Thoracic aorta (tissue), 2 donors: ENCODE data around the gene MTCL1. TPM values are rescaled to one million over a fixed set of nuclear protein-coding genes. Genes with fewer than 3 reads are reported as not detected.

ENCODE experiments used
- ATAC-seq: fragments of 150-250 bp; one replicate; pipeline ENCODE4 v1.8.0; 2017; ENCODE audit warnings: low read depth; ENCODE audit not compliant: insufficient number of reproducible peaks, low FRiP score
- DNase-seq: peaks from one replicate; pipeline ENCODE4 v3.0.0-alpha.2; 2020; ENCODE audit warnings: low spot score
- H3K27ac ChIP-seq, 2 donors: fragments of 200-600 bp; sonication (generic); 1 replicate in 1 of 2; 2 replicates in 1 of 2; pipeline ENCODE4 v1.5.1; 2016; ENCODE audit warnings: mild to moderate bottlenecking in 2 of 2, moderate library complexity in 2 of 2
- H3K27me3 ChIP-seq: fragments of 200-600 bp; sonication (generic); replicated peaks from 2 replicates; pipeline ENCODE4 v1.6.0; 2016; ENCODE audit warnings: mild to moderate bottlenecking; ENCODE audit not compliant: insufficient read depth
- H3K36me3 ChIP-seq: fragments of 200-600 bp; sonication (generic); one replicate; pipeline ENCODE4 v1.5.1; 2016
- H3K4me1 ChIP-seq, 2 donors: fragments of 200-600 bp; sonication (generic); 1 replicate in 1 of 2; 2 replicates in 1 of 2; pipeline versions ENCODE4 v1.5.1 to v1.6.0; 2016; ENCODE audit warnings: low read depth in 2 of 2, mild to moderate bottlenecking in 1 of 2; ENCODE audit not compliant: control insufficient read depth in 1 of 2
- H3K4me3 ChIP-seq: fragments of 200-600 bp; sonication (generic); 2 replicates; pipeline ENCODE4 v1.5.1; 2016; ENCODE audit warnings: mild to moderate bottlenecking
- H3K9me3 ChIP-seq: fragments of 200-600 bp; sonication (generic); 2 replicates; pipeline ENCODE4 v1.5.1; 2016
- total RNA-seq, 2 donors: library from RNA; depleted of rRNA; stranded (reverse); fragments of >200 nt; gene quantifications; one replicate each; pipeline versions ENCODE4 v1.1.0 to v1.2.3, GENCODE V29; 2016
- TF ChIP-seq, protein P1 (sequence below): fragments of 200-600 bp; sonication (generic); IDR thresholded peaks from one replicate; pipeline ENCODE4 v1.5.1; 2019; ENCODE audit warnings: antibody characterized with exemption

MTCL1 gene
- total RNA-seq, 2 donors from 2014 or later = 9.9 to 23.3 TPM

DNA sequence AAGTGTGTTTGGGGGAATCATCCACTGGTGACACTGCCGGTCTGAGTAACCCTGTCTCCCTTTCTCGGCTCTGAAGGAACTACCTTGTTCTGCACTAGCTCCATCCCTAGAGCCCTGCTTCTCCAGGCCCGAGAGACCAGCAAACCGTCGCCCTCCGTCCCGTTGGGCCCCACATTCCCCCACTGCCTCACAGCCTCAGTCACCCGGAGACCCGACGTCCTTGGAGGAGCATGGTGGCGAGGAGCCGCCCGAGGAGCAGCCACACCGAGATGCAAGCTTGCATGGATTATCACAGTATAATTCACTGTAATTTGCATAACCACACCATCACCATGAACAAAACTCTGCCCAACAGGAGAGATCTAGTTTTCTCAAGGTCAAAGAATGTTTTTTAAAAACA is 126.2 kb downstream of the MTCL1 start:
- no peaks in the 10 kb centered on the region for H3K27me3 ChIP-seq
- no peaks in the 10 kb centered on the region for H3K9me3 ChIP-seq
- no peak overlapping the region for H3K4me3 ChIP-seq
- DNase-seq (no peak), ATAC-seq (no peak)
- TF ChIP-seq, protein P1, sequence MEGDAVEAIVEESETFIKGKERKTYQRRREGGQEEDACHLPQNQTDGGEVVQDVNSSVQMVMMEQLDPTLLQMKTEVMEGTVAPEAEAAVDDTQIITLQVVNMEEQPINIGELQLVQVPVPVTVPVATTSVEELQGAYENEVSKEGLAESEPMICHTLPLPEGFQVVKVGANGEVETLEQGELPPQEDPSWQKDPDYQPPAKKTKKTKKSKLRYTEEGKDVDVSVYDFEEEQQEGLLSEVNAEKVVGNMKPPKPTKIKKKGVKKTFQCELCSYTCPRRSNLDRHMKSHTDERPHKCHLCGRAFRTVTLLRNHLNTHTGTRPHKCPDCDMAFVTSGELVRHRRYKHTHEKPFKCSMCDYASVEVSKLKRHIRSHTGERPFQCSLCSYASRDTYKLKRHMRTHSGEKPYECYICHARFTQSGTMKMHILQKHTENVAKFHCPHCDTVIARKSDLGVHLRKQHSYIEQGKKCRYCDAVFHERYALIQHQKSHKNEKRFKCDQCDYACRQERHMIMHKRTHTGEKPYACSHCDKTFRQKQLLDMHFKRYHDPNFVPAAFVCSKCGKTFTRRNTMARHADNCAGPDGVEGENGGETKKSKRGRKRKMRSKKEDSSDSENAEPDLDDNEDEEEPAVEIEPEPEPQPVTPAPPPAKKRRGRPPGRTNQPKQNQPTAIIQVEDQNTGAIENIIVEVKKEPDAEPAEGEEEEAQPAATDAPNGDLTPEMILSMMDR = no peak
- no peaks in the 10 kb centered on the region for H3K36me3 ChIP-seq
- no peak overlapping the region for H3K27ac ChIP-seq
- peaks cover 0 to 10% of the 10 kb centered on the region in 2 donors for H3K4me1 ChIP-seq

DNA sequence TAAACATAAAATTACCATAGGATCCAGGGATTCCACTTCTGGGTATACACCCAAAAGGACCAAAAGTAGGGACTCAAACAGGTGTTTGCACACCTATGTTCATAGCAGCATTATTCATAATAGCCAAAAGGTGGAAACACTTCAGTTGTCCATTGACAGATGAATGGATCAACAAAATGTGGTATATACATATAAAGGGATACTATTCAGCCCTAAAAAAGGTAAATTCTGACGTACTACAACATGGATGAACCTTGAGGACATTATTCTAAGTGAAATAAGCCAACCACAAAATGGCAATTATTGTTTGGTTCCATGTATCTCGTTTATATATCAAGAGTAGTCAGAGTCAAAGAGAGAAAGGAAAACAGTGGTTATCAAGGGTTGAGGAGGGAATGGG is 128.1 kb downstream of the MTCL1 start:
- H3K27ac ChIP-seq = no peak overlapping the region
- no peak for ATAC-seq
- DNase-seq = no peak
- no peaks in the 10 kb centered on the region for H3K27me3 ChIP-seq
- TF ChIP-seq, protein P1 = no peak
- H3K4me3 ChIP-seq = no peak overlapping the region
- H3K36me3 ChIP-seq = no peaks in the 10 kb centered on the region
- no peaks in the 10 kb centered on the region for H3K9me3 ChIP-seq
- peaks cover 0 to 10% of the 10 kb centered on the region in 2 donors for H3K4me1 ChIP-seq

DNA sequence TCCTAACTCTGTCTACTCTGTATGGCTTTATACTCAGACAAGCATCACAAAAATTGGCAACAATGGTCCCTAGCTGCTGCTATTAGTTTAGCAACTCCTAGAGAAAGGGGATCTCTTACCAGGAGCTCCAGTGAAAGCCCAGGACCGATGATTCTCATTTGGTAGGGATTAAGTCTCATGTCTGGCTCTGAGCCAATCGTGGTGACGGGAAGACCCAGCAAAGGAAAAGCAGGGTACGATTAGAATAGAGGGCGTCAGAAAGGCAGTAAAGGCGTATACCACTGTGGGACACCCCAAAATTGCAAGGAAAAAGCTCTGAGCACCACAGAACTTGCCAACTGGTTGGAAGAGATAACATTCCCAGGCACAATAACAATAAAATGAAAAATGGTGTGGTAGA is 129.5 kb downstream of the MTCL1 start:
- H3K27me3 ChIP-seq = no peaks in the 10 kb centered on the region
- TF ChIP-seq, protein P1 = no peak
- H3K9me3 ChIP-seq = no peaks in the 10 kb centered on the region
- H3K36me3 ChIP-seq = no peaks in the 10 kb centered on the region
- peaks cover 0 to 10% of the 10 kb centered on the region in 2 donors for H3K4me1 ChIP-seq
- H3K27ac ChIP-seq = no peak overlapping the region
- DNase-seq = no peak
- H3K4me3 ChIP-seq = no peak overlapping the region
- ATAC-seq = no peak

DNA sequence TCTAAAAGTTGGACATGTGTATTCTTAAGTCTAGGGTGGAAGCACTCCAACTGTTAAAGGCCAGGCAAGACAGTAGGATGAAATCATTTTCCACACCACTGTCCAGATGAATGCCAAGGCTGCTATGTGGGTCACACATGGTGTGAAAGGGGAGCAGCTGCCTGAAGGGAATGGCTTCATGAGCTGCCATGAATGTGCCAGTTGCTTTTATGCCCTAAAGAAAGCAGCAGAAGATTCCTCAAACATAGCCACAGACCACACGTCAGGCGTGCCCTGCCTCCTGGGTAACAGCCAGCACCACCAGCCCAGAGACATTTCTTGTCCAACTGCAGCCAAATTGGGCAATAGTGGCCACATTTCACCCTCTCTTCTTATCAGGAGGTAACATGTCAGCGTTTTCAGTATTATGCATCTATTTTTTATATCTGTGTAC is 130.2 kb downstream of the MTCL1 start:
- Histone ChIP-seq H3K27ac (no peak overlapping the region), H3K36me3 (no peaks in the 10 kb centered on the region), H3K4me1 (peaks cover 0 to 10% of the 10 kb centered on the region in 2 donors), H3K9me3 (no peaks in the 10 kb centered on the region), H3K4me3 (no peak overlapping the region), H3K27me3 (no peaks in the 10 kb centered on the region)
- ATAC-seq (peak; percentile 63), DNase-seq (no peak)
- TF ChIP-seq, protein P1 = no peak

DNA sequence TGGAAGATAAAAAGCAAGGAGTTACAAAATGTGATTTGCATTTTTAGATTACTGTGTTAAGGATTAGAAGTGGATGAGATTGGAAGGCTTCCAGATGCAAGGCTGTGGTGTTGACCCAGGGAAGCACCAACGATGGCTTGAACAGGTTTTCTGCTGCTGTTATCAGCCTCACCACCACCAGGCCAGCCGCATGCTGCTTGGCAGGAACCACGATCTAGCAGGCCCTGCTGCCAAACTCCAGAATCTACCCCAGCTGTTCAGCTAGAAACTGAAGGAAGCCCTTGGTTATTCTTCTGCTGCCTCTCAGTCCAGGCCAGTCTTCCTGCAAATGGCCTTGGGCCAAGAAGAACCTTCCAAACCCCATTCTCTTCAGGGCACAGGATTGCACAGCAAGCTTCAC is 133.9 kb downstream of the MTCL1 start:
- H3K9me3 ChIP-seq = no peaks in the 10 kb centered on the region
- no peak overlapping the region for H3K4me3 ChIP-seq
- DNase-seq (no peak), ATAC-seq (no peak)
- no peaks in the 10 kb centered on the region for H3K27me3 ChIP-seq
- peaks cover 0 to 10% of the 10 kb centered on the region in 2 donors for H3K4me1 ChIP-seq
- H3K27ac ChIP-seq = no peak overlapping the region
- no peaks in the 10 kb centered on the region for H3K36me3 ChIP-seq
- TF ChIP-seq, protein P1 = no peak
